Mesendoderm (in vitro differentiated cells): ENCODE data around the gene NCK2.

Experiments
- DNase-seq: peaks from one replicate; pipeline ENCODE4 v3.0.0; 2013
- H2AK5ac ChIP-seq: 2 replicates; pipeline ENCODE4 v1.6.1; 2013; ENCODE audit warnings: low read length, inconsistent platforms
- H2BK120ac ChIP-seq: 2 replicates; pipeline ENCODE4 v1.6.1; 2013; ENCODE audit warnings: low read depth, mild to moderate bottlenecking, low read length, moderate library complexity, mixed read lengths
- H2BK15ac ChIP-seq: replicated peaks from 2 replicates; pipeline ENCODE4 v1.6.1; 2013; ENCODE audit warnings: low read depth, mild to moderate bottlenecking, moderate library complexity
- H2BK5ac ChIP-seq: 2 replicates; pipeline ENCODE4 v1.6.1; 2013; ENCODE audit warnings: low read length, inconsistent platforms
- H3K18ac ChIP-seq: 2 replicates; pipeline ENCODE4 v1.6.1; 2013; ENCODE audit warnings: mild to moderate bottlenecking, low read length, mixed read lengths
- H3K23ac ChIP-seq: one replicate; pipeline ENCODE4 v1.6.1; 2013; ENCODE audit warnings: low read length
- H3K27ac ChIP-seq: 2 replicates; pipeline ENCODE4 v1.5.1; 2013; ENCODE audit warnings: low read depth, mild to moderate bottlenecking, inconsistent platforms, low read length, moderate library complexity
- H3K27me3 ChIP-seq: 2 replicates; pipeline ENCODE4 v1.6.1; 2013; ENCODE audit warnings: low read length, control low read depth, mild to moderate bottlenecking, inconsistent platforms; ENCODE audit not compliant: insufficient read depth, poor library complexity
- H3K36me3 ChIP-seq: 2 replicates; pipeline ENCODE4 v1.6.1; 2013; ENCODE audit warnings: low read length, inconsistent platforms; ENCODE audit not compliant: control insufficient read depth, insufficient read depth
- H3K4ac ChIP-seq: one replicate; pipeline ENCODE4 v1.6.1; 2013; ENCODE audit warnings: low read depth, mild to moderate bottlenecking, low read length, moderate library complexity
- H3K4me1 ChIP-seq: 2 replicates; pipeline ENCODE4 v1.6.1; 2013; ENCODE audit warnings: low read depth, low read length, inconsistent platforms; ENCODE audit not compliant: control insufficient read depth
- H3K4me2 ChIP-seq: 2 replicates; pipeline ENCODE4 v1.6.1; 2013; ENCODE audit warnings: low read length
- H3K4me3 ChIP-seq: 2 replicates; pipeline ENCODE4 v1.5.1; 2013; ENCODE audit warnings: mild to moderate bottlenecking, low read length
- H3K56ac ChIP-seq: one replicate; pipeline ENCODE4 v1.6.1; 2013; ENCODE audit warnings: low read length
- H3K79me1 ChIP-seq: 2 replicates; pipeline ENCODE4 v1.6.1; 2013; ENCODE audit warnings: low read length, inconsistent platforms
- H3K79me2 ChIP-seq: 2 replicates; pipeline ENCODE4 v1.6.1; 2013; ENCODE audit warnings: mild to moderate bottlenecking, low read length; ENCODE audit not compliant: control insufficient read depth, insufficient read depth
- H3K9ac ChIP-seq: 2 replicates; pipeline ENCODE4 v1.6.1; 2013; ENCODE audit warnings: low read length, inconsistent platforms
- H4K5ac ChIP-seq: one replicate; pipeline ENCODE4 v1.6.1; 2013; ENCODE audit warnings: low read length
- H4K8ac ChIP-seq: one replicate; pipeline ENCODE4 v1.6.1; 2013; ENCODE audit warnings: low read depth, mild to moderate bottlenecking, control low read depth, low read length, moderate library complexity
- WGBS: extraction: QIAGEN DNeasy Blood & Tissue Kit; methylation state at CpG from one replicate; pipeline ENCODE4 v1.1.7; 2013; ENCODE audit warnings: low lambda C conversion rate, missing lambda C conversion rate; ENCODE audit not compliant: insufficient coverage; ENCODE audit errors: extremely low coverage; 5-methylcytosine and 5-hydroxymethylcytosine counted together

NCK2 gene

GRCh38 chr2:105721991-105722511 lies 22.7 kb upstream of the NCK2 start:
- H3K36me3 ChIP-seq: no peaks in the 10 kb centered on the region
- no peak overlapping the region for H4K5ac ChIP-seq
- no peak overlapping the region for H2BK120ac ChIP-seq
- no CpG with 5 or more reads among the region's 8 CpGs for WGBS
- no peak overlapping the region for H3K27ac ChIP-seq
- no peak overlapping the region for H3K4me3 ChIP-seq
- no peaks in the 10 kb centered on the region for H3K79me1 ChIP-seq
- H2BK15ac ChIP-seq: no peak overlapping the region
- no peak overlapping the region for H3K9ac ChIP-seq
- no peak overlapping the region for H3K4ac ChIP-seq
- no peak overlapping the region for H3K4me2 ChIP-seq
- H3K56ac ChIP-seq: no peak overlapping the region
- H3K4me1 ChIP-seq: no peaks in the 10 kb centered on the region
- no peaks in the 10 kb centered on the region for H3K27me3 ChIP-seq
- H3K23ac ChIP-seq: no peak overlapping the region
- no peak overlapping the region for H4K8ac ChIP-seq
- DNase-seq: no peak
- no peak overlapping the region for H2BK5ac ChIP-seq
- H3K79me2 ChIP-seq: no peaks in the 10 kb centered on the region
- H2AK5ac ChIP-seq: no peak overlapping the region
- no peak overlapping the region for H3K18ac ChIP-seq

- Histone ChIP-seq H3K4me1 (no peaks in the 10 kb centered on the region), H3K27me3 (no peaks in the 10 kb centered on the region), H3K79me1 (no peaks in the 10 kb centered on the region), H3K23ac (no peak overlapping the region), H2BK15ac (no peak overlapping the region), H3K56ac (no peak overlapping the region), H3K9ac (no peak overlapping the region), H2BK120ac (no peak overlapping the region), H3K4me3 (no peak overlapping the region), H2AK5ac (no peak overlapping the region), H4K5ac (no peak overlapping the region), H3K4ac (no peak overlapping the region), H3K79me2 (no peaks in the 10 kb centered on the region), H2BK5ac (no peak overlapping the region), H3K27ac (no peak overlapping the region), H4K8ac (no peak overlapping the region), H3K18ac (no peak overlapping the region), H3K36me3 (no peaks in the 10 kb centered on the region), H3K4me2 (no peak overlapping the region)
- 100% methylated on average over 1 of the region's 11 CpGs for WGBS
- no peak for DNase-seq
These were observed 21.9 kb upstream of the NCK2 start for GRCh38 chr2:105722726-105723297.

DNA sequence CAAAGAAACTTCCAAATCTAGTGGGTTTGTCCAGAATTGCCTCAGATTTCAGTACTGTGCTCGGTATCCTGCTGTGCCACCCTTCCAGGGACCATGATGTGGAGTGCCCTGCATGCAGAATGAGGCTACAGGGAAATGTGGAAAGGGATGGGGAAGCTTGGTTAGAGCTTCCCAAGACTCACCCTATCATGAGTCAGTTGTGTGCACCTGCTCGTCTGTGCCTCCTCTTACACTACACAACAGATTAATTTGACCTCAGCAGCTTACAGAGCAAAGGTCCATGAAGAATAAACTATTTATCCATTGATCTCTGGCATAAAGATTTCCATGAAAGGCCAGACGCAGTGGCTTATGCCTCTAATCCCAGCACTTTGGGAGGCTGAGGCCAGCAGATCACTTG lies 21.3 kb upstream of the NCK2 start:
- Histone ChIP-seq H2BK15ac (no peak overlapping the region), H3K79me2 (no peaks in the 10 kb centered on the region), H3K4me2 (no peak overlapping the region), H3K9ac (no peak overlapping the region), H3K4me3 (no peak overlapping the region), H2AK5ac (no peak overlapping the region), H3K4ac (no peak overlapping the region), H2BK5ac (no peak overlapping the region), H4K5ac (no peak overlapping the region), H2BK120ac (no peak overlapping the region), H3K36me3 (no peaks in the 10 kb centered on the region), H4K8ac (no peak overlapping the region), H3K56ac (no peak overlapping the region), H3K23ac (no peak overlapping the region), H3K4me1 (no peaks in the 10 kb centered on the region), H3K18ac (no peak overlapping the region), H3K27me3 (no peaks in the 10 kb centered on the region), H3K27ac (no peak overlapping the region), H3K79me1 (no peaks in the 10 kb centered on the region)
- DNase-seq: no peak
- no CpG with 5 or more reads among the region's 3 CpGs for WGBS

GRCh38 chr2:105725388-105725787 lies 19.3 kb upstream of the NCK2 start:
- Histone ChIP-seq H2BK15ac (no peak overlapping the region), H3K27me3 (no peaks in the 10 kb centered on the region), H3K4me3 (no peak overlapping the region), H3K56ac (no peak overlapping the region), H2BK120ac (no peak overlapping the region), H2BK5ac (no peak overlapping the region), H3K9ac (no peak overlapping the region), H3K4ac (no peak overlapping the region), H3K4me1 (no peaks in the 10 kb centered on the region), H4K5ac (no peak overlapping the region), H3K27ac (no peak overlapping the region), H3K23ac (no peak overlapping the region), H4K8ac (no peak overlapping the region), H3K79me1 (no peaks in the 10 kb centered on the region), H3K79me2 (no peaks in the 10 kb centered on the region), H3K36me3 (no peaks in the 10 kb centered on the region), H3K4me2 (no peak overlapping the region), H3K18ac (no peak overlapping the region), H2AK5ac (no peak overlapping the region)
- peak; percentile 59 for DNase-seq
- no CpG with 5 or more reads among the region's 5 CpGs for WGBS

- Histone ChIP-seq H2BK5ac (no peak overlapping the region), H3K36me3 (no peaks in the 10 kb centered on the region), H3K4ac (no peak overlapping the region), H4K5ac (no peak overlapping the region), H3K56ac (no peak overlapping the region), H2BK120ac (no peak overlapping the region), H3K79me2 (no peaks in the 10 kb centered on the region), H3K27me3 (no peaks in the 10 kb centered on the region), H2AK5ac (no peak overlapping the region), H3K4me1 (no peaks in the 10 kb centered on the region), H3K9ac (no peak overlapping the region), H4K8ac (no peak overlapping the region), H2BK15ac (no peak overlapping the region), H3K18ac (no peak overlapping the region), H3K4me3 (no peak overlapping the region), H3K4me2 (no peak overlapping the region), H3K79me1 (no peaks in the 10 kb centered on the region), H3K27ac (no peak overlapping the region), H3K23ac (no peak overlapping the region)
- no CpG with 5 or more reads among the region's 1 CpG for WGBS
- no peak for DNase-seq
These were observed 14.5 kb upstream of the NCK2 start for GRCh38 chr2:105730170-105730569.

DNA sequence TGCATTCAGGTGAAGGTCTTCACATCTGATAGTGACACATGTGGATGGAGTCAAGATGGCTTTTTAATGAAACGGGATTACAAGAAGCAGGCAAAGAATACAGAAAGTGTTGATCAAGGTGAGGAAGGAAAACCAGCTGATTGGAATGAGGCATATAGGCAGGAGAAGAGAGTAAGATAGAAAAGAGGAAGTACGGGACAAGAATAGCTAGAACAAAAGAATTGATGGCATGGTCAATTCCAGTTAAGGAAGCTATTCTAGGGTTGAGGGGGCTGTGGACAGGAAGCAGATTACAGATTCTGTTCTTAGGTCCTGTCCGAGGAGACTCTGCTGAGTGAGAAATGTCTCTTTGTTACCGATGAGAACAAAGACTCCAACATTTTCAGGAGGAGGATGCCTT lies 13.2 kb upstream of the NCK2 start:
- H3K79me1 ChIP-seq: no peaks in the 10 kb centered on the region
- H2AK5ac ChIP-seq: no peak overlapping the region
- no peak overlapping the region for H4K5ac ChIP-seq
- no peak overlapping the region for H4K8ac ChIP-seq
- no peak overlapping the region for H3K18ac ChIP-seq
- H3K27me3 ChIP-seq: no peaks in the 10 kb centered on the region
- H3K4ac ChIP-seq: no peak overlapping the region
- no peak overlapping the region for H2BK15ac ChIP-seq
- no peak overlapping the region for H3K4me2 ChIP-seq
- no peak for DNase-seq
- H2BK5ac ChIP-seq: no peak overlapping the region
- H3K36me3 ChIP-seq: no peaks in the 10 kb centered on the region
- H3K9ac ChIP-seq: no peak overlapping the region
- no peaks in the 10 kb centered on the region for H3K4me1 ChIP-seq
- no peak overlapping the region for H3K4me3 ChIP-seq
- WGBS: no CpG with 5 or more reads among the region's 4 CpGs
- no peak overlapping the region for H2BK120ac ChIP-seq
- H3K23ac ChIP-seq: no peak overlapping the region
- H3K27ac ChIP-seq: no peak overlapping the region
- H3K56ac ChIP-seq: no peak overlapping the region
- no peaks in the 10 kb centered on the region for H3K79me2 ChIP-seq
